Gastrocnemius medialis (tissue), 4 donors: Measurements from ENCODE around the gene CADM2. TPM values are rescaled to one million over a fixed set of nuclear protein-coding genes. Genes with fewer than 3 reads are reported as not detected.

Source experiments
- ATAC-seq, 2 donors: fragments of 150-250 bp; one replicate each; pipeline ENCODE4 v1.9.1; 2016
- DNase-seq, 2 donors: peaks; one replicate each; pipeline ENCODE4 v3.0.0-alpha.2; 2019
- H3K27ac ChIP-seq, 4 donors: fragments of 200-600 bp; sonication (generic); 1 replicate in 1 of 4; 2 replicates in 3 of 4; pipeline ENCODE4 v1.5.1; 2016 to 2018; ENCODE audit warnings: mild to moderate bottlenecking in 2 of 4, moderate library complexity in 1 of 4
- H3K27me3 ChIP-seq, 3 donors: fragments of 200-600 bp; sonication (generic) in 2 of 3; 1 replicate in 1 of 3; 2 replicates in 2 of 3; pipeline versions ENCODE4 v1.5.1 to v1.6.0; 2016 to 2019; ENCODE audit warnings: mild to moderate bottlenecking in 1 of 3, moderate library complexity in 1 of 3
- H3K36me3 ChIP-seq, 2 donors: fragments of 200-600 bp; sonication (generic) in 1 of 2; one replicate each; pipeline ENCODE4 v1.5.1; 2017 to 2018
- H3K4me1 ChIP-seq, 2 donors: fragments of 200-600 bp; sonication (generic) in 1 of 2; one replicate each; pipeline ENCODE4 v1.5.1; 2016 to 2017; ENCODE audit warnings: mild to moderate bottlenecking in 2 of 2
- H3K4me3 ChIP-seq, 4 donors: fragments of 200-600 bp; sonication (generic) in 3 of 4; 1 replicate in 1 of 4; 2 replicates in 3 of 4; pipeline ENCODE4 v1.5.1; 2016 to 2019; ENCODE audit warnings: mild to moderate bottlenecking in 2 of 4
- H3K9me3 ChIP-seq, 3 donors: fragments of 200-600 bp; sonication (generic) in 2 of 3; 1 replicate in 1 of 3; 2 replicates in 2 of 3; pipeline ENCODE4 v1.5.1; 2016 to 2019
- POLR2A ChIP-seq, 2 donors: fragments of 450-650 bp; IDR thresholded peaks; one replicate each; pipeline ENCODE4 v1.6.1; 2017; ENCODE audit warnings: antibody characterized with exemption in 2 of 2, mild to moderate bottlenecking in 2 of 2, moderate library complexity in 2 of 2
- in situ Hi-C, 4 donors: fragments of 200-750 bp; cut with MboI; loops; one replicate each; pipeline versions ENCODE4 v1.15.0 to v1.8.0; 2017; ENCODE audit warnings: low sequenced_read_pairs in 4 of 4
- intact Hi-C: fragments of 100-400 bp; cut with DNase I; formaldehyde crosslinking; loops from one replicate; pipeline ENCODE4 v1.15.1; 2023; ENCODE audit warnings: low total_unique reads
- total RNA-seq, 4 donors: library from RNA; depleted of rRNA; stranded (reverse); fragments of >200 nt; gene quantifications; one replicate each; pipeline versions ENCODE4 v1.1.0 to v1.2.3, GENCODE V29; 2016
- TF ChIP-seq, protein P1 (sequence below), 5 experiments: fragments of 450-650 bp in 3 of 5; fragments of 200-600 bp in 2 of 5; sonication (generic) in 2 of 5; IDR thresholded peaks in 4 of 5; conservative IDR thresholded peaks in 1 of 5; 1 replicate in 4 of 5; 2 replicates in 1 of 5; pipeline ENCODE4 v1.5.1; 2016 to 2019; ENCODE audit warnings: antibody characterized with exemption in 5 of 5, mild to moderate bottlenecking in 3 of 5, moderate library complexity in 3 of 5

Gene CADM2
- total RNA-seq, 4 donors from 2014 or later: 2.7 to 9.0 (median 6.0) TPM

DNA sequence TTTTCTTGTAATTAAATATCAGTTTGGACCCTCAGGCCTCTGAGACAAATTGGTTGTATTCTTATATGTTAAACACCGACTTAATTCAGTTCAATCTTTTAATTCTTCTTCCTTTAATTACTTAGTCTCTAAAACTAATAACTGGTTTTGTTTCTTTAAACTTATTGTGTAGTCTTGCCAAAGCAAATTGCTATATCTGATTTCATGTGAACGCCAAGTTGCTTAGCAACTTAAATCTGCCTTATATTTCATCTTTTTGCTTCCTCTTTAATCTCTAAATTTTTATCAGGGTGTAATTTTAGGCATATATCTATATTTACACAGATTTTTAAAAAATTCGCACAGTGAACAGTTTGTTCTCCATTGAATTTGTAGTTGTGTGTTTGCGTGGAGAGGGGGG is 82.2 kb downstream of the CADM2 start:
- no peak overlapping the region for H3K4me3 ChIP-seq
- in situ Hi-C loops (no loop called here), intact Hi-C loops (no loop called here)
- H3K9me3 ChIP-seq: no peaks in the 10 kb centered on the region
- no peaks in the 10 kb centered on the region for H3K27me3 ChIP-seq
- DNase-seq (no peak), ATAC-seq (no peak)
- no peaks in the 10 kb centered on the region for H3K4me1 ChIP-seq
- TF ChIP-seq, protein P1, sequence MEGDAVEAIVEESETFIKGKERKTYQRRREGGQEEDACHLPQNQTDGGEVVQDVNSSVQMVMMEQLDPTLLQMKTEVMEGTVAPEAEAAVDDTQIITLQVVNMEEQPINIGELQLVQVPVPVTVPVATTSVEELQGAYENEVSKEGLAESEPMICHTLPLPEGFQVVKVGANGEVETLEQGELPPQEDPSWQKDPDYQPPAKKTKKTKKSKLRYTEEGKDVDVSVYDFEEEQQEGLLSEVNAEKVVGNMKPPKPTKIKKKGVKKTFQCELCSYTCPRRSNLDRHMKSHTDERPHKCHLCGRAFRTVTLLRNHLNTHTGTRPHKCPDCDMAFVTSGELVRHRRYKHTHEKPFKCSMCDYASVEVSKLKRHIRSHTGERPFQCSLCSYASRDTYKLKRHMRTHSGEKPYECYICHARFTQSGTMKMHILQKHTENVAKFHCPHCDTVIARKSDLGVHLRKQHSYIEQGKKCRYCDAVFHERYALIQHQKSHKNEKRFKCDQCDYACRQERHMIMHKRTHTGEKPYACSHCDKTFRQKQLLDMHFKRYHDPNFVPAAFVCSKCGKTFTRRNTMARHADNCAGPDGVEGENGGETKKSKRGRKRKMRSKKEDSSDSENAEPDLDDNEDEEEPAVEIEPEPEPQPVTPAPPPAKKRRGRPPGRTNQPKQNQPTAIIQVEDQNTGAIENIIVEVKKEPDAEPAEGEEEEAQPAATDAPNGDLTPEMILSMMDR (IDR thresholded peaks at IDR 0.05 in 4 of 5, conservative IDR thresholded peaks at IDR 0.05 in 1 of 5): no peak
- H3K36me3 ChIP-seq: no peaks in the 10 kb centered on the region
- H3K27ac ChIP-seq: no peak overlapping the region

DNA sequence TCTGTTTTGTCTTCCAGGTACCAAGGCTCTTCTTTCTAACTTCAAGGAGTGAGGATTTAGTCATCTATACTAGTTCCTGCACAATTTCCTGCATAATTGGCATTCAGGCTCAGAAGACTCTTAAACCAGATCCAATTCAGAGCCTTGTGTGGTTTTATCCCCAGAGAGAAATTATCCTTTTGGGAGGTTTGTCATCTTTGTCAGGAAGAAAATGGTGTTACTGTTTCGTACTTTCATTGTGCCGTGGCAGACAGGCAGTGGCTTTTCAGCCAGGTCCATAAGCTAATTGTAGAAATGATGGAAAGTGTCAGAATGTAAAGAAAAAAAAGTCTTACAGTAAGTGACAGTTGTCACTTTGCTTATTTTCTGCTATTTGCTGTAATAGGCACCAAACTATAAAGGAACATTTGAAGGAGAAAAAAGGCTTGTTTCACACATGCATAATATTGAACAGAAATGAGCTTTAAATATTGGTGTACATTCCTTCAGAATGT is 82.8 kb downstream of the CADM2 start:
- TF ChIP-seq, protein P1 (IDR thresholded peaks at IDR 0.05 in 4 of 5, conservative IDR thresholded peaks at IDR 0.05 in 1 of 5): no peak
- no peak for TF ChIP-seq POLR2A (IDR thresholded peaks at IDR 0.05)
- no peak for DNase-seq
- H3K36me3 ChIP-seq: no peaks in the 10 kb centered on the region
- in situ Hi-C loops: no loop called here
- no peak overlapping the region for H3K27ac ChIP-seq
- H3K9me3 ChIP-seq: no peaks in the 10 kb centered on the region
- H3K27me3 ChIP-seq: no peaks in the 10 kb centered on the region
- H3K4me3 ChIP-seq: no peak overlapping the region
- intact Hi-C loops: no loop called here
- no peaks in the 10 kb centered on the region for H3K4me1 ChIP-seq
- ATAC-seq: no peak

GRCh38 chr3:85050821-85051220 is 92.0 kb downstream of the CADM2 start:
- in situ Hi-C loops: no loop called here
- intact Hi-C loops: no loop called here
- Histone ChIP-seq H3K4me3 (no peak overlapping the region), H3K27me3 (no peaks in the 10 kb centered on the region), H3K9me3 (no peaks in the 10 kb centered on the region), H3K27ac (no peak overlapping the region), H3K36me3 (no peaks in the 10 kb centered on the region), H3K4me1 (no peaks in the 10 kb centered on the region)
- TF ChIP-seq, protein P1 (IDR thresholded peaks at IDR 0.05 in 4 of 5, conservative IDR thresholded peaks at IDR 0.05 in 1 of 5): no peak
- TF ChIP-seq POLR2A (IDR thresholded peaks at IDR 0.05): no peak
- no peak for DNase-seq
- no peak for ATAC-seq

DNA sequence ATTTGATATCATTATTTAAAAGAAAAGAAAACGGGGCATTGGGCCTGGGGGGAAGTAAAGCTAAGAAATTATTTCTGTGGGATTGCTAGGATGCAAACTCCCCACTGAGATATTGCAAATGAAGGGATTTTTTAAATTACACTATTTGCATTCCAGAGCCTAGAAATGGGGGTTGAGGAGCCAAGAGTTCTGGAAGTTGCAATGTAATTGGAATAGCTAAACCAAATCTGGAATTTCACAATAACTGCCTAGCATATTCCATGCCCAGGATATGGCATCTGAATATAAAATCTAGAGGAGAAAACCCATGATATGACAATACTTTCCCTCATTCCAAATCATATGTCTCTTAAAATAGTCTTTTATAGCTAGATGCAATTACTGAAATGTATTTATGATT is 93.0 kb downstream of the CADM2 start:
- intact Hi-C loops: no loop called here
- in situ Hi-C loops: no loop called here
- Histone ChIP-seq H3K9me3 (no peaks in the 10 kb centered on the region), H3K4me3 (no peak overlapping the region), H3K36me3 (no peaks in the 10 kb centered on the region), H3K27me3 (no peaks in the 10 kb centered on the region), H3K4me1 (no peaks in the 10 kb centered on the region), H3K27ac (no peak overlapping the region)
- ATAC-seq: no peak
- TF ChIP-seq, protein P1 (IDR thresholded peaks at IDR 0.05 in 4 of 5, conservative IDR thresholded peaks at IDR 0.05 in 1 of 5): no peak
- TF ChIP-seq POLR2A (IDR thresholded peaks at IDR 0.05): no peak
- DNase-seq: no peak

DNA sequence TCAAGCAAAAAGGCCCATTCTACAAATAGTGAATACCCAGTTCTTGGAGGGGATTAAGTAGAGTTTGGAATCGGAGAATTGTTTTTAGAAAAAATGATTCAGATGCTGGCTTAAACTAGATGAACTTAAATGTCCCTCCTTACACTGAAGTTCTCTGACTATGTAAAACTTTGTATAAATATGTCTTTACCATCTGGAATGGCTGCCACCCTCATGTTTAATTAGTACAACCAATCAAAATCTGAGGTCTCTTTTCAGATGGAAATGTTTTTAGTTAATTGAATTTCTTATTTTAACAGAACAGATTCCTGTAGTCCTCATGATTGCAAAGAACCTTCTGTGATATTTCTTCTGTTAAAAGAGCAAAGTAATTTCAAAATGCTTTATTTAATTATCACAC is 94.8 kb downstream of the CADM2 start:
- no peak for ATAC-seq

More for the DNA sequence above, 94.8 kb downstream of the CADM2 start:
- Histone ChIP-seq H3K36me3 (no peaks in the 10 kb centered on the region), H3K4me1 (no peaks in the 10 kb centered on the region), H3K9me3 (no peaks in the 10 kb centered on the region), H3K27me3 (no peaks in the 10 kb centered on the region), H3K4me3 (no peak overlapping the region), H3K27ac (no peak overlapping the region)
- DNase-seq: no peak
- in situ Hi-C loops: no loop called here
- intact Hi-C loops: no loop called here
- TF ChIP-seq, protein P1 (IDR thresholded peaks at IDR 0.05 in 4 of 5, conservative IDR thresholded peaks at IDR 0.05 in 1 of 5): no peak
- no peak for TF ChIP-seq POLR2A (IDR thresholded peaks at IDR 0.05)
